HepG2 (cell line): Measurements from ENCODE around the gene LENG1. TPM values are rescaled to one million over a fixed set of nuclear protein-coding genes. Genes with fewer than 3 reads are reported as not detected.

Experiments used
- FOXM1 ChIP-seq: sonication (generic); formaldehyde crosslinking; IDR thresholded peaks from 2 replicates; pipeline ENCODE4 v1.5.0; 2020; ENCODE audit warnings: missing genetic modification reagents
- MAFG ChIP-seq: sonication (generic); formaldehyde crosslinking; IDR thresholded peaks from 2 replicates; pipeline ENCODE4 v1.5.1; 2020; ENCODE audit warnings: mild to moderate bottlenecking, missing genetic modification reagents
- NKX3-1 ChIP-seq: sonication (generic); formaldehyde crosslinking; IDR thresholded peaks from 2 replicates; pipeline ENCODE4 v1.5.0; 2020; ENCODE audit warnings: missing genetic modification reagents
- PAXIP1 ChIP-seq: sonication (generic); formaldehyde crosslinking; conservative IDR thresholded peaks from 2 replicates; pipeline ENCODE4 v1.4.0; 2020; ENCODE audit warnings: mild to moderate bottlenecking, missing genetic modification reagents, moderate library complexity
- POLR2A ChIP-seq, 2 experiments: IDR thresholded peaks; 2 replicates each; pipeline ENCODE4 v1.6.1; 2011; ENCODE audit warnings: low read depth in 2 of 2, low read length in 2 of 2, mild to moderate bottlenecking in 1 of 2, moderate library complexity in 1 of 2; ENCODE audit not compliant: insufficient read depth in 1 of 2
- POLR2AphosphoS5 ChIP-seq: IDR thresholded peaks from 2 replicates; pipeline ENCODE4 v1.6.1; 2012; ENCODE audit warnings: low read depth, low read length
- SALL1 ChIP-seq: sonication (generic); formaldehyde crosslinking; IDR thresholded peaks from 2 replicates; pipeline ENCODE4 v1.8.0; 2022; ENCODE audit warnings: mild to moderate bottlenecking, missing genetic modification reagents
- XRCC5 ChIP-seq: fragments of 200-400 bp; formaldehyde crosslinking; optimal IDR thresholded peaks from 2 replicates; pipeline ENCODE3; 2017; ENCODE audit warnings: mild to moderate bottlenecking, low read length
- ZMYM4 ChIP-seq: sonication (generic); formaldehyde crosslinking; IDR thresholded peaks from 2 replicates; pipeline ENCODE4 v1.8.1; 2023; ENCODE audit warnings: mild to moderate bottlenecking, missing genetic modification reagents
- ZNF3 ChIP-seq: IDR thresholded peaks from 2 replicates; pipeline ENCODE4 v1.7.0; 2017; ENCODE audit warnings: inconsistent platforms
- ZNF704 ChIP-seq: sonication (generic); formaldehyde crosslinking; IDR thresholded peaks from 2 replicates; pipeline ENCODE4 v1.8.1; 2023; ENCODE audit warnings: mild to moderate bottlenecking, inconsistent platforms, moderate library complexity, missing genetic modification reagents, borderline replicate concordance
- ZNF746 ChIP-seq: sonication (generic); formaldehyde crosslinking; IDR thresholded peaks from 2 replicates; pipeline ENCODE4 v1.8.0; 2022; ENCODE audit warnings: mild to moderate bottlenecking, missing genetic modification reagents
- ZNF761 ChIP-seq: sonication (generic); formaldehyde crosslinking; conservative IDR thresholded peaks from 2 replicates; pipeline ENCODE4 v1.4.0; 2020; ENCODE audit warnings: mild to moderate bottlenecking, missing genetic modification reagents
- ZNF772 ChIP-seq: sonication (generic); formaldehyde crosslinking; IDR thresholded peaks from 2 replicates; pipeline ENCODE4 v1.5.0; 2020; ENCODE audit warnings: mild to moderate bottlenecking, missing genetic modification reagents
- polyA plus RNA-seq, 8 experiments: library from polyadenylated mRNA; depleted of rRNA in 3 of 8; stranded (reverse) in 7 of 8; unstranded in 1 of 8; fragments of >200 nt; fragmentation: Illumina TruSeq in 4 of 8; extraction: Trizol in 4 of 8; gene quantifications; 2 replicates each; pipeline versions ENCODE4 v1.2.1 to v1.2.3, GENCODE V29; 2011 to 2016; ENCODE audit warnings: low read depth in 4 of 8, missing spikeins in 1 of 8, mixed read lengths in 1 of 8; ENCODE audit not compliant: insufficient read depth in 1 of 8
- total RNA-seq, 5 experiments: library from RNA; depleted of rRNA; stranded (reverse); fragments of >200 nt; fragmentation: Illumina TruSeq; extraction: Trizol; gene quantifications; 2 replicates each; pipeline ENCODE4 v1.2.3, GENCODE V29; 2016; ENCODE audit warnings: low read depth in 1 of 5
- TF ChIP-seq, protein P1 (sequence below): sonication (generic); formaldehyde crosslinking; IDR thresholded peaks from 2 replicates; pipeline ENCODE4 v1.9.0; 2021; ENCODE audit warnings: missing genetic modification reagents, mild to moderate bottlenecking, borderline replicate concordance
- TF ChIP-seq, protein P2 (sequence below): sonication (generic); formaldehyde crosslinking; IDR thresholded peaks from 2 replicates; pipeline ENCODE4 v1.5.0; 2020; ENCODE audit warnings: mild to moderate bottlenecking, missing genetic modification reagents, moderate library complexity
- TF ChIP-seq, protein P3 (sequence below), 2 experiments: IDR thresholded peaks; 2 replicates each; pipeline ENCODE4 v1.6.1; 2011 to 2012; ENCODE audit warnings: low read length in 2 of 2, borderline replicate concordance in 1 of 2, low read depth in 1 of 2, mild to moderate bottlenecking in 1 of 2, moderate library complexity in 1 of 2

Gene LENG1
- total and polyA plus RNA-seq, 2 of the 13 experiments (the other 11 are each of a cell fraction or from before 2014, with no cell fraction given), result 1.8 to 3.8 TPM

DNA sequence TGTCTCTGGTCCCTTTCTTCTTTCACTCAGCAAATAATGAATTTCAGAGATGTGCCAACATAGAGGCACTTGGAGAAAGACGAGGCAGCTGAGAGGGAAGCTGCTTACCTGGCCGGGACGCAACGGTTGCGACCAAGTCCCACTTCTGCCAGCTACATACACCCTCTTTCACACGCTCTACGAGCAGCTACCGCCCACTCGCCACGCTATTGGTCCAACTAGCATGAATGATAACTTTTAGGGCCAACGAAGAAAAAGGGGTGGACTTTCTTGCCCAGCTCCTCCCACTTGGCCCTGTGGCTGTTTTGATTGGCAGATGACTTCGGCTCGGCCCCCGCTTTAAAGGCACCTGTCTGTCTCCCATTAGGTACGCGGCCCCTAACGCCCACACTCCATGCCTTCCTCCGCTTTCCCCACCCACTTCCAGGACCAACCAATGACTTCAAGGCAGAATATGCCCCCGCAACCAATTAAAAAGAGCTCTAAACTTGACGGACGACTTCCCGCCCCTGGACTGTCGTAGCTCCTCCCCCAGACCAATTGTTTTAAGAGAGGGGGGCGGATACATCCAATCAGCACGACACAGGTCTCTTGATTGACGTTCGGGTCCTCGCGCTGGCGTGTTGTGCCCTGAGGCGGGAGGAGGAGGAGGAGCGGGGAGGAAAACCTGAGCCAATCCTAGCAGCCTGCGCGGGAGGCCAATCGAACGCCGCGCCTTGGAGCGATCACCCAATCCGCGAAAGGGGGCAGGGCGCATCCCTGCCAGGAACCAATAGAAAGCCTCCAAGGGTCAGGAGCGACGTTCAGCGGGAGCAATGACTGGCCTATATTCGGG, 22.4 kb downstream of the LENG1 start (continued):
- TF ChIP-seq ZNF704 (CRISPR knock-in tag) (no peak), ZNF3 (CRISPR knock-in tag) (no peak), PAXIP1 (CRISPR knock-in tag) (no peak), ZNF761 (0 out of 2 replicates have a peak, but pooled peaks have one; percentile 8), ZNF746 (CRISPR knock-in tag) (no peak), XRCC5 (peak; percentile 53), ZMYM4 (CRISPR knock-in tag) (no peak), MAFG (CRISPR knock-in tag) (no peak), NKX3-1 (CRISPR knock-in tag) (no peak), FOXM1 (CRISPR knock-in tag) (no peak), POLR2AphosphoS5 (peak; percentile 93), SALL1 (peak; percentile 25; the same call in 1 of the 2 replicates), POLR2A (IDR thresholded peaks at IDR 0.05; ENCODE audit: insufficient read depth in 1 of 2, low read depth in 2 of 2, low read length in 2 of 2) (peak; percentile 93 to 96), ZNF772 (0 out of 2 replicates have a peak, but pooled peaks have one; percentile 9)
- TF ChIP-seq, protein P1, sequence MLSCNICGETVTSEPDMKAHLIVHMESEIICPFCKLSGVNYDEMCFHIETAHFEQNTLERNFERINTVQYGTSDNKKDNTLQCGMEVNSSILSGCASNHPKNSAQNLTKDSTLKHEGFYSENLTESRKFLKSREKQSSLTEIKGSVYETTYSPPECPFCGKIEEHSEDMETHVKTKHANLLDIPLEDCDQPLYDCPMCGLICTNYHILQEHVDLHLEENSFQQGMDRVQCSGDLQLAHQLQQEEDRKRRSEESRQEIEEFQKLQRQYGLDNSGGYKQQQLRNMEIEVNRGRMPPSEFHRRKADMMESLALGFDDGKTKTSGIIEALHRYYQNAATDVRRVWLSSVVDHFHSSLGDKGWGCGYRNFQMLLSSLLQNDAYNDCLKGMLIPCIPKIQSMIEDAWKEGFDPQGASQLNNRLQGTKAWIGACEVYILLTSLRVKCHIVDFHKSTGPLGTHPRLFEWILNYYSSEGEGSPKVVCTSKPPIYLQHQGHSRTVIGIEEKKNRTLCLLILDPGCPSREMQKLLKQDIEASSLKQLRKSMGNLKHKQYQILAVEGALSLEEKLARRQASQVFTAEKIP, result no peak
- TF ChIP-seq, protein P2, sequence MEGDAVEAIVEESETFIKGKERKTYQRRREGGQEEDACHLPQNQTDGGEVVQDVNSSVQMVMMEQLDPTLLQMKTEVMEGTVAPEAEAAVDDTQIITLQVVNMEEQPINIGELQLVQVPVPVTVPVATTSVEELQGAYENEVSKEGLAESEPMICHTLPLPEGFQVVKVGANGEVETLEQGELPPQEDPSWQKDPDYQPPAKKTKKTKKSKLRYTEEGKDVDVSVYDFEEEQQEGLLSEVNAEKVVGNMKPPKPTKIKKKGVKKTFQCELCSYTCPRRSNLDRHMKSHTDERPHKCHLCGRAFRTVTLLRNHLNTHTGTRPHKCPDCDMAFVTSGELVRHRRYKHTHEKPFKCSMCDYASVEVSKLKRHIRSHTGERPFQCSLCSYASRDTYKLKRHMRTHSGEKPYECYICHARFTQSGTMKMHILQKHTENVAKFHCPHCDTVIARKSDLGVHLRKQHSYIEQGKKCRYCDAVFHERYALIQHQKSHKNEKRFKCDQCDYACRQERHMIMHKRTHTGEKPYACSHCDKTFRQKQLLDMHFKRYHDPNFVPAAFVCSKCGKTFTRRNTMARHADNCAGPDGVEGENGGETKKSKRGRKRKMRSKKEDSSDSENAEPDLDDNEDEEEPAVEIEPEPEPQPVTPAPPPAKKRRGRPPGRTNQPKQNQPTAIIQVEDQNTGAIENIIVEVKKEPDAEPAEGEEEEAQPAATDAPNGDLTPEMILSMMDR, result 0 out of 2 replicates have a peak, but pooled peaks have one; percentile 8
- TF ChIP-seq, protein P3, sequence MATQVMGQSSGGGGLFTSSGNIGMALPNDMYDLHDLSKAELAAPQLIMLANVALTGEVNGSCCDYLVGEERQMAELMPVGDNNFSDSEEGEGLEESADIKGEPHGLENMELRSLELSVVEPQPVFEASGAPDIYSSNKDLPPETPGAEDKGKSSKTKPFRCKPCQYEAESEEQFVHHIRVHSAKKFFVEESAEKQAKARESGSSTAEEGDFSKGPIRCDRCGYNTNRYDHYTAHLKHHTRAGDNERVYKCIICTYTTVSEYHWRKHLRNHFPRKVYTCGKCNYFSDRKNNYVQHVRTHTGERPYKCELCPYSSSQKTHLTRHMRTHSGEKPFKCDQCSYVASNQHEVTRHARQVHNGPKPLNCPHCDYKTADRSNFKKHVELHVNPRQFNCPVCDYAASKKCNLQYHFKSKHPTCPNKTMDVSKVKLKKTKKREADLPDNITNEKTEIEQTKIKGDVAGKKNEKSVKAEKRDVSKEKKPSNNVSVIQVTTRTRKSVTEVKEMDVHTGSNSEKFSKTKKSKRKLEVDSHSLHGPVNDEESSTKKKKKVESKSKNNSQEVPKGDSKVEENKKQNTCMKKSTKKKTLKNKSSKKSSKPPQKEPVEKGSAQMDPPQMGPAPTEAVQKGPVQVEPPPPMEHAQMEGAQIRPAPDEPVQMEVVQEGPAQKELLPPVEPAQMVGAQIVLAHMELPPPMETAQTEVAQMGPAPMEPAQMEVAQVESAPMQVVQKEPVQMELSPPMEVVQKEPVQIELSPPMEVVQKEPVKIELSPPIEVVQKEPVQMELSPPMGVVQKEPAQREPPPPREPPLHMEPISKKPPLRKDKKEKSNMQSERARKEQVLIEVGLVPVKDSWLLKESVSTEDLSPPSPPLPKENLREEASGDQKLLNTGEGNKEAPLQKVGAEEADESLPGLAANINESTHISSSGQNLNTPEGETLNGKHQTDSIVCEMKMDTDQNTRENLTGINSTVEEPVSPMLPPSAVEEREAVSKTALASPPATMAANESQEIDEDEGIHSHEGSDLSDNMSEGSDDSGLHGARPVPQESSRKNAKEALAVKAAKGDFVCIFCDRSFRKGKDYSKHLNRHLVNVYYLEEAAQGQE (IDR thresholded peaks at IDR 0.05; ENCODE audit: borderline replicate concordance in 1 of 2, low read depth in 1 of 2, low read length in 2 of 2), result peak in 1 of 2 experiments; percentile 30; a peak in 1 of 4 replicates
